Measurements from ENCODE around the gene UCK2.

DNA sequence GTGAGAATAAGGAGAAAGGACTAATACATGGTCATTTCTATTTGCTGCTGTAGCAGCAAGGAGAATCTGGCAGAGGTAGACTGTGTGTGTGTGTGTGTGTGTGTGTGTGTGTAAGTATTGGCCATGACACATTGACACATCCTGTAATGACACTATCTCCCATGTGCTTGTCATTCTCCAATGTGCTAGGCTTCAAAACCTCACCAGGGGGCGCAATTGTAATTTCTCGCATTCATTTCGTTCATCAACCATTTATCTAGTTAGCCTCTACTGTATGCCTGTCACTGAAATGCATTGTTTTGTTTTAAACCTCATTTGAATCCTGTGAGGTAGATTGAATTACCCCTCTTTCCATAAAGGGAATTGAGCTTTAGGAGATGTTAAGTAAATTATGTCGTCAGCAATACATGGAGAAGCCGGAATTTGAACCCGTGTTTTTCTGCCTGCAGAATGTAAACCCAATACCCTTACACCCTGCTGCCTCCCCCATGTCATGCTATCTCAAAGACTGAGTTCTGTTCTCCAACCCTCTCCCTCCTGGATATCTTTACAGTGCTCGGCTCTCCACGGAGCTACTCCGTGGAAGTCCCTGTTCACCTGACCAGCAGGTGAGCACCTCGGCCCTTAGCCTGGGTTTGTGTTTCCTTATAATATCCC, 100.8 kb downstream of the UCK2 start:
- TF ChIP-seq, protein P1, sequence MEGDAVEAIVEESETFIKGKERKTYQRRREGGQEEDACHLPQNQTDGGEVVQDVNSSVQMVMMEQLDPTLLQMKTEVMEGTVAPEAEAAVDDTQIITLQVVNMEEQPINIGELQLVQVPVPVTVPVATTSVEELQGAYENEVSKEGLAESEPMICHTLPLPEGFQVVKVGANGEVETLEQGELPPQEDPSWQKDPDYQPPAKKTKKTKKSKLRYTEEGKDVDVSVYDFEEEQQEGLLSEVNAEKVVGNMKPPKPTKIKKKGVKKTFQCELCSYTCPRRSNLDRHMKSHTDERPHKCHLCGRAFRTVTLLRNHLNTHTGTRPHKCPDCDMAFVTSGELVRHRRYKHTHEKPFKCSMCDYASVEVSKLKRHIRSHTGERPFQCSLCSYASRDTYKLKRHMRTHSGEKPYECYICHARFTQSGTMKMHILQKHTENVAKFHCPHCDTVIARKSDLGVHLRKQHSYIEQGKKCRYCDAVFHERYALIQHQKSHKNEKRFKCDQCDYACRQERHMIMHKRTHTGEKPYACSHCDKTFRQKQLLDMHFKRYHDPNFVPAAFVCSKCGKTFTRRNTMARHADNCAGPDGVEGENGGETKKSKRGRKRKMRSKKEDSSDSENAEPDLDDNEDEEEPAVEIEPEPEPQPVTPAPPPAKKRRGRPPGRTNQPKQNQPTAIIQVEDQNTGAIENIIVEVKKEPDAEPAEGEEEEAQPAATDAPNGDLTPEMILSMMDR (IDR thresholded peaks at IDR 0.05 in 2 of 3, conservative IDR thresholded peaks at IDR 0.05 in 1 of 3; ENCODE audit: borderline replicate concordance in 1 of 3, insufficient read depth in 1 of 3, low read depth in 2 of 3, low read length in 2 of 3), result peak; percentile 58 to 82 (median 72)
- TF ChIP-seq EGR1 (IDR thresholded peaks at IDR 0.05; ENCODE audit: low read depth) (no peak), EZH2 (IDR thresholded peaks at IDR 0.05) (no peak), SIN3A (IDR thresholded peaks at IDR 0.05; ENCODE audit: low read depth) (peak; percentile 55; the same call in 1 of the 2 replicates), JUND (IDR thresholded peaks at IDR 0.05) (no peak), POLR2A (IDR thresholded peaks at IDR 0.05; ENCODE audit: borderline replicate concordance, extremely low read depth, insufficient read depth, insufficient read length) (no peak), POLR2AphosphoS5 (IDR thresholded peaks at IDR 0.05; ENCODE audit: low read depth, low read length) (no peak)
- TF ChIP-seq, protein P2, sequence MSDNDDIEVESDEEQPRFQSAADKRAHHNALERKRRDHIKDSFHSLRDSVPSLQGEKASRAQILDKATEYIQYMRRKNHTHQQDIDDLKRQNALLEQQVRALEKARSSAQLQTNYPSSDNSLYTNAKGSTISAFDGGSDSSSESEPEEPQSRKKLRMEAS (IDR thresholded peaks at IDR 0.05), result peak; percentile 73

Measured in HCT116 (cell line).